HUES64 (cell line): ENCODE data around the gene WASF2.

Experiments used
- H3K27ac ChIP-seq: 2 replicates; pipeline ENCODE4 v1.7.0; 2013; ENCODE audit warnings: low read depth, low read length, inconsistent platforms
- H3K27me3 ChIP-seq: 2 replicates; pipeline ENCODE4 v1.6.1; 2013; ENCODE audit warnings: mild to moderate bottlenecking, low read length; ENCODE audit not compliant: insufficient read depth
- H3K36me3 ChIP-seq: 2 replicates; pipeline ENCODE4 v1.6.1; 2013; ENCODE audit warnings: mild to moderate bottlenecking, low read length; ENCODE audit not compliant: insufficient read depth
- H3K4me1 ChIP-seq: 2 replicates; pipeline ENCODE4 v1.6.1; 2013; ENCODE audit warnings: mild to moderate bottlenecking, low read length, moderate library complexity; ENCODE audit not compliant: insufficient read depth
- H3K4me3 ChIP-seq: 2 replicates; pipeline ENCODE4 v1.5.1; 2013; ENCODE audit warnings: mild to moderate bottlenecking, low read length, moderate library complexity
- H3K9ac ChIP-seq: 2 replicates; pipeline ENCODE4 v1.6.1; 2013; ENCODE audit warnings: mild to moderate bottlenecking, low read depth, low read length
- H3K9me3 ChIP-seq: 2 replicates; pipeline ENCODE4 v1.6.1; 2013; ENCODE audit warnings: low read depth, low read length; ENCODE audit not compliant: insufficient read depth
- WGBS: fragments of 150-250, 120-280 bp; methylation state at CpG from one replicate; pipeline ENCODE4 v1.1.7; 2013; ENCODE audit warnings: missing lambda C conversion rate; 5-methylcytosine and 5-hydroxymethylcytosine counted together

WASF2 gene

GRCh38 chr1:27491748-27492700, 2.1 kb upstream of the WASF2 start:
- Histone ChIP-seq H3K4me3 (no peak overlapping the region), H3K36me3 (no peaks in the 10 kb centered on the region), H3K27ac (no peak overlapping the region), H3K27me3 (no peaks in the 10 kb centered on the region), H3K4me1 (peaks cover 13% of the 10 kb centered on the region; the same call in 1 of the 2 replicates), H3K9me3 (no peaks in the 10 kb centered on the region), H3K9ac (no peak overlapping the region)
- WGBS, result 81% methylated on average over 9 of the region's 9 CpGs

GRCh38 chr1:27489501-27489972, 430 bp downstream of the WASF2 start:
- Histone ChIP-seq H3K27me3 (no peaks in the 10 kb centered on the region), H3K27ac (peak overlapping the region; percentile 72), H3K4me3 (peak overlapping the region; percentile 99), H3K4me1 (peaks cover 13% of the 10 kb centered on the region; the same call in 1 of the 2 replicates), H3K9me3 (no peaks in the 10 kb centered on the region), H3K36me3 (no peaks in the 10 kb centered on the region), H3K9ac (peak overlapping the region; percentile 95)
- 2% methylated on average over 26 of the region's 26 CpGs for WGBS

- Histone ChIP-seq H3K27me3 (no peaks in the 10 kb centered on the region), H3K4me1 (peaks cover 13% of the 10 kb centered on the region; the same call in 1 of the 2 replicates), H3K4me3 (peak overlapping the region; percentile 99), H3K9ac (no peak overlapping the region), H3K27ac (peak overlapping the region; percentile 3; the same call in 1 of the 2 replicates), H3K9me3 (no peaks in the 10 kb centered on the region), H3K36me3 (no peaks in the 10 kb centered on the region)
- WGBS, result 42% methylated on average over 6 of the region's 6 CpGs
Observed at GRCh38 chr1:27487966-27488884, 1.7 kb downstream of the WASF2 start.

- no peak overlapping the region for H3K27ac ChIP-seq
- no peaks in the 10 kb centered on the region for H3K9me3 ChIP-seq
- no CpG with 5 or more reads among the region's 1 CpG for WGBS
- H3K4me1 ChIP-seq, result peaks cover 13% of the 10 kb centered on the region; the same call in 1 of the 2 replicates
- H3K27me3 ChIP-seq, result no peaks in the 10 kb centered on the region
- H3K9ac ChIP-seq, result no peak overlapping the region
- no peak overlapping the region for H3K4me3 ChIP-seq
- no peaks in the 10 kb centered on the region for H3K36me3 ChIP-seq
Observed at GRCh38 chr1:27485363-27485762, 4.6 kb downstream of the WASF2 start.

- H3K4me1 ChIP-seq, result peaks cover 10% of the 10 kb centered on the region; the same call in 1 of the 2 replicates
- no peak overlapping the region for H3K4me3 ChIP-seq
- no peak overlapping the region for H3K9ac ChIP-seq
- H3K27ac ChIP-seq, result no peak overlapping the region
- H3K36me3 ChIP-seq, result no peaks in the 10 kb centered on the region
- H3K27me3 ChIP-seq, result no peaks in the 10 kb centered on the region
- WGBS, result 97% methylated on average over 2 of the region's 2 CpGs
- no peaks in the 10 kb centered on the region for H3K9me3 ChIP-seq
Observed at GRCh38 chr1:27483659-27484058, 6.3 kb downstream of the WASF2 start.

- H3K36me3 ChIP-seq, result no peaks in the 10 kb centered on the region
- H3K4me1 ChIP-seq, result no peaks in the 10 kb centered on the region
- no peaks in the 10 kb centered on the region for H3K27me3 ChIP-seq
- H3K4me3 ChIP-seq, result no peak overlapping the region
- no peak overlapping the region for H3K9ac ChIP-seq
- H3K9me3 ChIP-seq, result no peaks in the 10 kb centered on the region
- 98% methylated on average over 2 of the region's 2 CpGs for WGBS
- no peak overlapping the region for H3K27ac ChIP-seq
Observed at GRCh38 chr1:27481994-27482620, 7.9 kb downstream of the WASF2 start.

- 94% methylated on average over 2 of the region's 4 CpGs for WGBS
- H3K4me1 ChIP-seq, result peaks cover 8% of the 10 kb centered on the region; the same call in 1 of the 2 replicates
Observed at GRCh38 chr1:27478098-27478497, 11.9 kb downstream of the WASF2 start.

GRCh38 chr1:27476237-27476636, 13.7 kb downstream of the WASF2 start:
- no peak overlapping the region for H3K27ac ChIP-seq
- H3K9ac ChIP-seq, result no peak overlapping the region
- no peak overlapping the region for H3K4me3 ChIP-seq
- no peaks in the 10 kb centered on the region for H3K36me3 ChIP-seq
- WGBS, result 79% methylated on average over 2 of the region's 2 CpGs
- H3K9me3 ChIP-seq, result no peaks in the 10 kb centered on the region
- peaks cover 8% of the 10 kb centered on the region; the same call in 1 of the 2 replicates for H3K4me1 ChIP-seq
- H3K27me3 ChIP-seq, result no peaks in the 10 kb centered on the region

More at GRCh38 chr1:27478098-27478497, 11.9 kb downstream of the WASF2 start:
- H3K9ac ChIP-seq, result no peak overlapping the region
- no peaks in the 10 kb centered on the region for H3K9me3 ChIP-seq
- H3K27ac ChIP-seq, result no peak overlapping the region
- no peak overlapping the region for H3K4me3 ChIP-seq
- no peaks in the 10 kb centered on the region for H3K36me3 ChIP-seq
- no peaks in the 10 kb centered on the region for H3K27me3 ChIP-seq

- Histone ChIP-seq H3K27me3 (no peaks in the 10 kb centered on the region), H3K9ac (no peak overlapping the region), H3K4me3 (no peak overlapping the region), H3K27ac (no peak overlapping the region), H3K9me3 (no peaks in the 10 kb centered on the region), H3K4me1 (peaks cover 8% of the 10 kb centered on the region; the same call in 1 of the 2 replicates), H3K36me3 (no peaks in the 10 kb centered on the region)
- 94% methylated on average over 4 of the region's 4 CpGs for WGBS
Observed at GRCh38 chr1:27475720-27476119, 14.2 kb downstream of the WASF2 start.

- Histone ChIP-seq H3K9me3 (no peaks in the 10 kb centered on the region), H3K27me3 (no peaks in the 10 kb centered on the region), H3K27ac (no peak overlapping the region), H3K36me3 (no peaks in the 10 kb centered on the region), H3K4me3 (no peak overlapping the region), H3K4me1 (peaks cover 8% of the 10 kb centered on the region; the same call in 1 of the 2 replicates), H3K9ac (no peak overlapping the region)
- WGBS, result 77% methylated on average over 6 of the region's 7 CpGs
Observed at GRCh38 chr1:27473755-27474154, 16.2 kb downstream of the WASF2 start.
